Glomerular visceral epithelial cell (primary cell): ENCODE results near the gene NDUFS6.

Experiments used
- DNase-seq: peaks from one replicate; pipeline ENCODE4 v3.0.0-alpha.2; 2016; ENCODE audit errors: extremely low spot score

NDUFS6 gene

GRCh38 chr5:1853531-1853930 is 52.3 kb downstream of the NDUFS6 start:
- DNase-seq, result no peak

- no peak for DNase-seq
Observed at GRCh38 chr5:1855075-1855474, 53.9 kb downstream of the NDUFS6 start.

- DNase-seq, result no peak
Observed at GRCh38 chr5:1855596-1855995, 54.4 kb downstream of the NDUFS6 start.

- DNase-seq, result no peak
Observed at GRCh38 chr5:1856596-1857255, 55.5 kb downstream of the NDUFS6 start.

DNA sequence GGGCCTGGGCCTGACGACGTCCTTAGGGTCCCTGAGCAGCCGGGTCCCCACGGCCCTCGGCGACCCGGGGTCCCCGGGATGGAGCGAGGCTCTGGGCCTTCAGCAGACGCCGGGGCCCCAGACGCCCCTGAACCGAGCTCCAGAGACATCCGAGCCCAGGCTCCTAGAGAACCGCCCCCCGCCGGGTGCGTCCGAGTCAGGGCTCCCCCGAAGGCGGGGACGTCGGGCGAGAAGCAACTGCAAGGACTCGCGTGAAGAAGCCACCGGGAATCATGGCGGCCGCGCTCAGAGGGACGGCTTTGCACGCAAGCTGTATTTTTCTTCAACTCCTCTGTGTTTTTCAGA is 56.0 kb downstream of the NDUFS6 start:
- no peak for DNase-seq

DNA sequence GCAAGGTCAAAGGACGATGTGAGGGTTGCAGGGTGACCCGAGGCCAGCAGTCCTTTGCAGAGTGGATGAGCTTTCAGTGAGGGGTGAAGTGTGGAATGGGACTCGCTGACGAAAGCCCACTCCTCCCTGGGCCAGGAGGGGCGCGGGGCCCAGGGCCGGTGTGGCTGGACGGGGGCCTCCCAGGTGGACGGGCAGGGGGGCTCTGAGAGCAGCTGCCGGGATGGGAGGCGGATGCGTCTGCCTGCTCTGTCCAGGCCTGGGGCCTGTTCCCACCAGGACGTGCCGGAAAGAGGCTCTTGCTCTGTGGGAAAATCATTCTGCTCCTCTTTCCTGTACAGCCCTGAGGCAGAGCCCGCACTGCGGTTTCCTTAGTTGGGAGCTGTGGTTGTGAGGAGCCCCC is 57.2 kb downstream of the NDUFS6 start:
- no peak for DNase-seq

DNA sequence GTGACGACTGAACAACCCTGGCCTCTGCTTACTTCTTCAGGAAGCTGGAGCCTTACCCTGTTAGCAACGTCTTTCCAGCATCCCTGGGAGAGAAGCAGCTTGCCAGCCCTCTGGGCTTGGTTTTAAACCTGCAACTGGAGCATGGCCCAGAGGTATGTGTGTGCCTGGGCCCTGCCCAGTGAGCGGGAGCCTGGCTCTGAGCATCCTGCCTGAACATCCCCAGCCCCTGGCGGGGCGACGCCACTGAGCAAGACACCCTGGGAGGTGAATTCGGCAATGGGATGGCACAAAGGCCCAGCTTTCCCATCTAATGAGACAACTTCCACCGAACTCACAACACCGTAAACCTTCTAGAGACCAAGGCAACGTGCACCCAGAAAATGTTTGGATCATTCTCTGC is 57.9 kb downstream of the NDUFS6 start:
- DNase-seq, result no peak

- DNase-seq, result no peak
Observed at GRCh38 chr5:1860021-1860610, 58.9 kb downstream of the NDUFS6 start.

- DNase-seq, result no peak
Observed at GRCh38 chr5:1860949-1861348, 59.7 kb downstream of the NDUFS6 start.

DNA sequence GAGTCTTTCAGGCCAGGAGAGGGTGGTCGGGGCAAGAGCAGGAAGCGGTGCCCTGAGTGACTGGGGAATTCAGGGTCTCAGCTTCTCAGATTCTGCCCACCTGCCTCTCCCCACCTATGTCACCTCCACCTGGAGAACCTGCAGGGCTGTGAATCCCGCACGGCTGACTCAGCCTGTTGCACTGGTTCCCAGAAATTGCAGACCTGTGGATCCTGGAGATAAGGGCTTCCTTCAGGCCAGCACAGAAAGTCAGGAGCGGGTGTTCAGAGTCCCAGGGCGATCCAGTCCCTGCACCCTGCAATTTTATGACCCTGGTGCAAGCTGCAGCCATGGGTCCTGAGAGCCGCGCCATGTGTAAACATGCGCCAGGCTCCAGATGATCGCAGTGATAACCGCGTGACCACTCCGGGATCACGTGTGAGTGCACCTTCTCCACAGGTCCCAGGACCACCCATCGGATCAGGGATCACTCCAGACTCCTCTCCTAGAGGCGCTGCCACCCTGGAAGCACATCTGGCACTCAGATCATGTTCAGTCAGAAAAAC is 63.8 kb downstream of the NDUFS6 start:
- DNase-seq, result no peak

GRCh38 chr5:1865486-1865885 is 64.3 kb downstream of the NDUFS6 start:
- DNase-seq, result no peak
